H1 (cell line): Measurements from ENCODE around the gene PDE4D. TPM values are rescaled to one million over a fixed set of nuclear protein-coding genes. Genes with fewer than 3 reads are reported as not detected.

Source experiments
- CTCF ChIA-PET: fragments of 300-600 bp; sonication (Branson Sonifier 250); formaldehyde crosslinking; loops from one replicate; lab custom pipeline; 2021; ENCODE audit not compliant: partially characterized antibody; lab: Charles Lee
- POLR2A ChIA-PET: fragments of 300-600 bp; sonication (Branson Sonifier 250); formaldehyde crosslinking; loops from one replicate; lab custom pipeline; 2021; ENCODE audit warnings: inconsistent platforms; ENCODE audit not compliant: partially characterized antibody; lab: Charles Lee
- DNase-seq, 2 experiments: peaks; one replicate each; pipeline versions ENCODE4 v3.0.0 to v3.0.0-alpha.2; 2010 to 2022; ENCODE audit warnings: low spot score in 2 of 2, low read depth in 1 of 2, mixed read lengths in 1 of 2
- FAIRE-seq: peaks from 2 replicates; lab custom pipeline; 2011; peaks lifted over from hg19 to GRCh38; lab: Jason Lieb, UNC
- H2AFZ ChIP-seq: 2 replicates; pipeline ENCODE4 v1.8.1; 2012; ENCODE audit warnings: low read length, inconsistent platforms
- H2AK5ac ChIP-seq: 2 replicates; pipeline ENCODE4 v1.6.1; 2013; ENCODE audit warnings: low read depth, low read length
- H2BK120ac ChIP-seq: replicated peaks from 2 replicates; pipeline ENCODE3; 2013; ENCODE audit warnings: low read depth, low read length, inconsistent platforms
- H2BK12ac ChIP-seq: 2 replicates; pipeline ENCODE4 v1.6.1; 2013; ENCODE audit warnings: low read depth, low read length
- H2BK15ac ChIP-seq: 2 replicates; pipeline ENCODE4 v1.6.1; 2013; ENCODE audit warnings: low read length
- H2BK20ac ChIP-seq: 2 replicates; pipeline ENCODE4 v1.6.1; 2013; ENCODE audit warnings: low read length
- H2BK5ac ChIP-seq: 2 replicates; pipeline ENCODE4 v1.6.1; 2013; ENCODE audit warnings: low read depth, low read length
- H3K14ac ChIP-seq: 2 replicates; pipeline ENCODE4 v1.6.1; 2013; ENCODE audit warnings: inconsistent platforms; ENCODE audit not compliant: insufficient read length
- H3K18ac ChIP-seq: 2 replicates; pipeline ENCODE4 v1.6.1; 2013; ENCODE audit warnings: low read length; ENCODE audit errors: extremely low read depth
- H3K23ac ChIP-seq: 2 replicates; pipeline ENCODE4 v1.6.1; 2013; ENCODE audit warnings: inconsistent platforms; ENCODE audit not compliant: insufficient read length
- H3K23me2 ChIP-seq: 2 replicates; pipeline ENCODE4 v1.6.1; 2013; ENCODE audit warnings: low read depth, low read length
- H3K27ac ChIP-seq: 2 replicates; pipeline ENCODE4 v1.6.1; 2011; ENCODE audit warnings: low read depth, low read length, inconsistent platforms
- H3K27me3 ChIP-seq, 4 experiments: replicated peaks in 1 of 4; 1 replicate in 1 of 4; 2 replicates in 3 of 4; pipeline versions ENCODE4 v1.6.1 to v1.8.1; 2011 to 2013; ENCODE audit warnings: low read length in 3 of 4, mild to moderate bottlenecking in 3 of 4, inconsistent platforms in 2 of 4, mixed read lengths in 2 of 4, moderate library complexity in 1 of 4; ENCODE audit not compliant: control insufficient read depth in 3 of 4, insufficient read depth in 3 of 4; ENCODE audit errors: extremely low read depth in 1 of 4
- H3K36me3 ChIP-seq, 4 experiments: 2 replicates each; pipeline versions ENCODE4 v1.6.1 to v1.8.1; 2011 to 2013; ENCODE audit warnings: mild to moderate bottlenecking in 4 of 4, low read length in 3 of 4, moderate library complexity in 2 of 4, control low read depth in 1 of 4, inconsistent platforms in 1 of 4; ENCODE audit not compliant: insufficient read depth in 4 of 4, control insufficient read depth in 2 of 4
- H3K4ac ChIP-seq: replicated peaks from 2 replicates; pipeline ENCODE3; 2013; ENCODE audit warnings: low read length, low read depth, mixed read lengths, inconsistent platforms; ENCODE audit not compliant: insufficient read length
- H3K4me1 ChIP-seq, 4 experiments: replicated peaks in 1 of 4; 1 replicate in 1 of 4; 2 replicates in 3 of 4; pipeline versions ENCODE4 v1.6.1 to v1.8.1; 2011 to 2013; ENCODE audit warnings: low read length in 3 of 4, inconsistent platforms in 2 of 4, mixed read lengths in 1 of 4; ENCODE audit not compliant: insufficient read depth in 4 of 4, control insufficient read depth in 3 of 4
- H3K4me2 ChIP-seq, 2 experiments: 2 replicates each; pipeline versions ENCODE4 v1.6.1 to v1.8.1; 2011 to 2013; ENCODE audit warnings: low read depth in 2 of 2, low read length in 2 of 2, control low read depth in 1 of 2, inconsistent platforms in 1 of 2, mild to moderate bottlenecking in 1 of 2; ENCODE audit not compliant: insufficient read depth in 1 of 2
- H3K4me3 ChIP-seq, 4 experiments: fragments of 200-600, 300-600 bp in 1 of 4; sonication (generic), shearing (Covaris generic), sonication (Bioruptor Twin) in 1 of 4; 2 replicates each; pipeline versions ENCODE4 v1.5.1 to v1.8.1; 2011 to 2016; ENCODE audit warnings: low read length in 4 of 4, low read depth in 3 of 4, control low read depth in 2 of 4, inconsistent platforms in 2 of 4, mild to moderate bottlenecking in 2 of 4, mixed read lengths in 1 of 4, moderate library complexity in 1 of 4; ENCODE audit not compliant: insufficient read depth in 2 of 4; ENCODE audit errors: extremely low read depth in 1 of 4
- H3K56ac ChIP-seq: replicated peaks from 2 replicates; pipeline ENCODE3; 2013; ENCODE audit warnings: low read depth, mild to moderate bottlenecking, mixed read lengths, low read length, inconsistent platforms; ENCODE audit not compliant: insufficient read length
- H3K79me1 ChIP-seq: 2 replicates; pipeline ENCODE4 v1.6.1; 2013; ENCODE audit warnings: low read depth, low read length, control low read depth
- H3K79me2 ChIP-seq, 2 experiments: 2 replicates each; pipeline versions ENCODE4 v1.6.1 to v1.8.1; 2012 to 2013; ENCODE audit warnings: low read length in 2 of 2, mild to moderate bottlenecking in 2 of 2, inconsistent platforms in 1 of 2; ENCODE audit not compliant: insufficient read depth in 2 of 2, control insufficient read depth in 1 of 2
- H3K9ac ChIP-seq, 4 experiments: replicated peaks in 1 of 4; 1 replicate in 1 of 4; 2 replicates in 3 of 4; pipeline versions ENCODE4 v1.6.1 to v1.8.1; 2011 to 2013; ENCODE audit warnings: low read depth in 3 of 4, low read length in 3 of 4, control low read depth in 2 of 4, mild to moderate bottlenecking in 2 of 4, moderate library complexity in 2 of 4, inconsistent platforms in 1 of 4; ENCODE audit errors: extremely low read depth in 1 of 4
- H3K9me3 ChIP-seq, 2 experiments: 2 replicates each; pipeline versions ENCODE4 v1.6.1 to v1.8.1; 2012 to 2013; ENCODE audit warnings: mild to moderate bottlenecking in 2 of 2, moderate library complexity in 2 of 2, control low read depth in 1 of 2, inconsistent platforms in 1 of 2, low read depth in 1 of 2, low read length in 1 of 2, mixed read lengths in 1 of 2; ENCODE audit not compliant: insufficient read depth in 2 of 2
- H4K20me1 ChIP-seq, 2 experiments: replicated peaks in 1 of 2; 2 replicates each; pipeline versions ENCODE3 to v1.8.1; 2011 to 2013; ENCODE audit warnings: inconsistent platforms in 2 of 2, low read length in 2 of 2, mild to moderate bottlenecking in 1 of 2; ENCODE audit not compliant: insufficient read depth in 2 of 2, control insufficient read depth in 1 of 2
- H4K5ac ChIP-seq: 2 replicates; pipeline ENCODE4 v1.6.1; 2013; ENCODE audit warnings: low read length, low read depth, mixed read lengths, inconsistent platforms; ENCODE audit not compliant: insufficient read length
- H4K8ac ChIP-seq: 2 replicates; pipeline ENCODE4 v1.8.0; 2013; ENCODE audit warnings: mild to moderate bottlenecking, moderate library complexity, low read length, inconsistent platforms; ENCODE audit not compliant: insufficient read depth; ENCODE audit errors: extremely low read depth
- H4K91ac ChIP-seq: replicated peaks from 2 replicates; pipeline ENCODE3; 2013; ENCODE audit warnings: low read length, mixed read lengths, inconsistent platforms; ENCODE audit not compliant: insufficient read length
- BRCA1 ChIP-seq: IDR thresholded peaks from 2 replicates; pipeline ENCODE4 v1.6.1; 2012; ENCODE audit warnings: low read depth, low read length, improper control_type of control experiment
- CBX5 ChIP-seq: fragments of 300-800, 300-1000 bp; sonication (generic); IDR thresholded peaks from 2 replicates; pipeline ENCODE4 v1.7.1; 2016; ENCODE audit warnings: antibody characterized with exemption, low read length, low read depth
- CTCF ChIP-seq, 3 experiments: IDR thresholded peaks; 1 replicate in 2 of 3; 2 replicates in 1 of 3; pipeline versions ENCODE4 v1.5.1 to v1.6.1; 2011; ENCODE audit warnings: low read length in 3 of 3, mild to moderate bottlenecking in 3 of 3, inconsistent platforms in 2 of 3, low read depth in 1 of 3, moderate library complexity in 1 of 3; ENCODE audit not compliant: insufficient read depth in 1 of 3; ENCODE audit errors: control extremely low read depth in 1 of 3
- JUN ChIP-seq: IDR thresholded peaks from 2 replicates; pipeline ENCODE4 v1.6.1; 2011; ENCODE audit warnings: low read depth, mild to moderate bottlenecking, improper control_type of control experiment, low read length
- NANOG ChIP-seq: IDR thresholded peaks from 2 replicates; pipeline ENCODE4 v1.6.1; 2011; ENCODE audit warnings: low read length, low read depth, mild to moderate bottlenecking, inconsistent platforms; ENCODE audit not compliant: insufficient read depth, poor library complexity, severe bottlenecking
- RNF2 ChIP-seq: fragments of 200-900, 300-1000 bp; sonication (generic); IDR thresholded peaks from 2 replicates; pipeline ENCODE4 v1.7.1; 2016; ENCODE audit warnings: borderline replicate concordance, low read depth, mild to moderate bottlenecking, antibody characterized with exemption, low read length; ENCODE audit not compliant: poor library complexity, severe bottlenecking; ENCODE audit errors: missing control alignments
- RXRA ChIP-seq: IDR thresholded peaks from 2 replicates; pipeline ENCODE4 v1.6.1; 2011; ENCODE audit warnings: low read depth, mild to moderate bottlenecking, low read length, moderate library complexity; ENCODE audit not compliant: insufficient read depth
- SAP30 ChIP-seq: fragments of 300-600 bp; sonication (generic); IDR thresholded peaks from 2 replicates; pipeline ENCODE4 v1.7.1; 2012; ENCODE audit warnings: low read length, moderate library complexity, mild to moderate bottlenecking, inconsistent platforms; ENCODE audit not compliant: insufficient read depth, insufficient replicate concordance
- TAF7 ChIP-seq: optimal IDR thresholded peaks from 2 replicates; pipeline ENCODE3; 2011; ENCODE audit warnings: low read depth, mild to moderate bottlenecking, inconsistent platforms, low read length, moderate library complexity, borderline replicate concordance
- TEAD4 ChIP-seq: IDR thresholded peaks from 2 replicates; pipeline ENCODE4 v1.6.1; 2012; ENCODE audit warnings: low read depth, low read length, inconsistent platforms, mixed read lengths
- ZNF274 ChIP-seq: IDR thresholded peaks from 2 replicates; pipeline ENCODE4 v1.7.0; 2012; ENCODE audit warnings: low read length, borderline replicate concordance; ENCODE audit errors: extremely low read depth
- WGBS, 2 experiments: shearing (Covaris generic) in 1 of 2; methylation state at CpG; one replicate each; pipeline versions ENCODE4 v1.1.6 to v1.1.7; 2013 to 2015; ENCODE audit warnings: low lambda C conversion rate in 2 of 2, mixed read lengths in 2 of 2, inconsistent platforms in 1 of 2, low coverage in 1 of 2, missing lambda C conversion rate in 1 of 2; ENCODE audit not compliant: insufficient replicate concordance in 2 of 2, insufficient coverage in 1 of 2, insufficient read length in 1 of 2; ENCODE audit errors: extremely low coverage in 1 of 2, missing lambda C conversion rate in 1 of 2; 5-methylcytosine and 5-hydroxymethylcytosine counted together
- polyA plus RNA-seq, 7 experiments: library from polyadenylated mRNA; depleted of rRNA in 3 of 7; stranded (reverse) in 5 of 7; unstranded in 2 of 7; fragments of >200 nt in 5 of 7; fragments of 200-250 nt in 2 of 7; gene quantifications; 1 replicate in 5 of 7; 2 replicates in 1 of 7; 4 replicates in 1 of 7; pipeline versions ENCODE4 v1.2.1 to v1.2.3, GENCODE V29; 2011 to 2013; ENCODE audit warnings: missing spikeins in 2 of 7, mixed read lengths in 2 of 7
- total RNA-seq: library from RNA; stranded (reverse); fragmentation: NEBNext Ultra II Directional; extraction: Animal tissue kit (Norgen Biotek cat#: 25700); gene quantifications from 2 replicates; pipeline ENCODE4 v1.2.1, GENCODE V29; 2021

Gene PDE4D
- total and polyA plus RNA-seq, 2 of the 8 experiments (the other 6 are each of a cell fraction or from before 2014, with no cell fraction given), result 2.3 to 3.7 TPM

- Histone ChIP-seq H3K79me1 (no peaks in the 10 kb centered on the region), H3K27me3 (no peaks in the 10 kb centered on the region), H3K4me1 (no peaks in the 10 kb centered on the region), H2BK12ac (no peak overlapping the region), H3K14ac (no peak overlapping the region), H3K36me3 (no peaks in the 10 kb centered on the region), H3K18ac (no peak overlapping the region), H3K9ac (no peak overlapping the region), H4K5ac (no peak overlapping the region), H3K56ac (no peak overlapping the region), H2BK20ac (no peak overlapping the region), H3K4ac (no peak overlapping the region), H3K23ac (no peak overlapping the region), H2BK15ac (no peak overlapping the region), H3K79me2 (no peaks in the 10 kb centered on the region), H2AK5ac (no peak overlapping the region), H3K27ac (no peak overlapping the region), H4K20me1 (no peaks in the 10 kb centered on the region), H4K8ac (no peak overlapping the region), H3K4me2 (no peak overlapping the region), H3K4me3 (no peak overlapping the region), H2BK120ac (no peak overlapping the region), H3K9me3 (no peaks in the 10 kb centered on the region), H2AFZ (no peak overlapping the region), H3K23me2 (no peaks in the 10 kb centered on the region), H2BK5ac (no peak overlapping the region), H4K91ac (no peak overlapping the region)
- POLR2A ChIA-PET, result no interaction called here
- FAIRE-seq, result no peak
- CTCF ChIA-PET, result interaction anchor here (1.0 kb wide), 1 partner anchor 14 kb away, joined by 3 read pairs; no protein-coding TSS in a partner anchor
- no peak for DNase-seq
- WGBS, 2 experiments, result 90% methylated on average over 3 of the region's 3 CpGs; no CpG with 5 or more reads in 1 of the 2 experiments
- TF ChIP-seq SAP30, result no peak
- TF ChIP-seq JUN, result no peak
- TF ChIP-seq RNF2, result no peak
- no peak for TF ChIP-seq CTCF (IDR thresholded peaks at IDR 0.05; ENCODE audit: control extremely low read depth in 1 of 3, insufficient read depth in 1 of 3, low read depth in 1 of 3, low read length in 3 of 3)
- TF ChIP-seq CBX5, result no peak
- TF ChIP-seq RXRA, result no peak
- no peak for TF ChIP-seq ZNF274
- TF ChIP-seq TAF7, result no peak
- no peak for TF ChIP-seq BRCA1
- no peak for TF ChIP-seq TEAD4
- TF ChIP-seq NANOG, result no peak
These were observed 641.9 kb downstream of the PDE4D start for GRCh38 chr5:59251627-59252026.
